Measurements from ENCODE around the gene HMX1.

Gene HMX1

GRCh38 chr4:8871417-8872401 lies at the start of gene HMX1:
Gene HMX1, minus strand, starts transcription at chr4:8871839. Its CDS starts 225 bp downstream, at chr4:8871614.
- no peak for DNase-seq

- no peak for DNase-seq
These were observed 49.3 kb upstream of the HMX1 start for GRCh38 chr4:8920969-8921368.

GRCh38 chr4:8920289-8920965 lies 48.8 kb upstream of the HMX1 start:
- DNase-seq, result no peak

GRCh38 chr4:8919651-8920288 lies 48.1 kb upstream of the HMX1 start:
- no peak for DNase-seq

- peak; percentile 49 for DNase-seq
These were observed 46.5 kb upstream of the HMX1 start for GRCh38 chr4:8917868-8918783.

- DNase-seq, result no peak
These were observed 45.7 kb upstream of the HMX1 start for GRCh38 chr4:8917321-8917811.

GRCh38 chr4:8916906-8917305 lies 45.3 kb upstream of the HMX1 start:
- no peak for DNase-seq

GRCh38 chr4:8916351-8916885 lies 44.8 kb upstream of the HMX1 start:
- no peak for DNase-seq

GRCh38 chr4:8915201-8916200 lies 43.9 kb upstream of the HMX1 start:
- DNase-seq, result no peak

GRCh38 chr4:8914461-8915171 lies 43.0 kb upstream of the HMX1 start:
- no peak for DNase-seq

GRCh38 chr4:8913858-8914460 lies 42.3 kb upstream of the HMX1 start:
- DNase-seq, result no peak

- DNase-seq, result no peak
These were observed 41.6 kb upstream of the HMX1 start for GRCh38 chr4:8913121-8913857.

GRCh38 chr4:8912506-8912905 lies 40.9 kb upstream of the HMX1 start:
- no peak for DNase-seq

GRCh38 chr4:8912089-8912455 lies 40.4 kb upstream of the HMX1 start:
- no peak for DNase-seq

- DNase-seq, result no peak
These were observed 39.9 kb upstream of the HMX1 start for GRCh38 chr4:8911316-8912088.

GRCh38 chr4:8910822-8911315 lies 39.2 kb upstream of the HMX1 start:
- DNase-seq, result no peak

- no peak for DNase-seq
These were observed 38.6 kb upstream of the HMX1 start for GRCh38 chr4:8910100-8910821.

Data from CD4-positive, alpha-beta T cell treated with Interleukin-6 for 4 hours (primary cell).